ENCODE measurements around the gene PPP2R5B. TPM values are rescaled to one million over a fixed set of nuclear protein-coding genes. Genes with fewer than 3 reads are reported as not detected.
A peak's percentile ranks its signal among the peaks of the same experiment; 100 is the strongest.

PPP2R5B gene
- total and polyA plus RNA-seq, 9 of the 15 experiments (the other 6 are each of a cell fraction or from before 2014, with no cell fraction given) = 0.10 to 7.8 (median 3.3) TPM

DNA sequence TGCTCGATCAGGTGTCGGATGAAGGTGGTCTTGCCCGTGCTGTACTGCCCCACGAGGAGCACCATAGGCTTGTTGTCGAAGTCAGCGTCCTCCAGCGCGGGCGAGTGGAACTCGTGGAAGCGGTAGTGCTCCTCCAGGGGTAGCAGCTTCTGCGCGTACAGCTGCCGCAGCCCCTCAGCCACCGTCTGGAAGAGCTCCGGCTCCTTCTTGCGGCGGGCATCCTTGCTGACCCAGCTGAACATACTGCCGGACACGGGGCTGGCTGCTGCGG is 46.3 kb upstream of the PPP2R5B start (continued):
- TF ChIP-seq, protein P1, sequence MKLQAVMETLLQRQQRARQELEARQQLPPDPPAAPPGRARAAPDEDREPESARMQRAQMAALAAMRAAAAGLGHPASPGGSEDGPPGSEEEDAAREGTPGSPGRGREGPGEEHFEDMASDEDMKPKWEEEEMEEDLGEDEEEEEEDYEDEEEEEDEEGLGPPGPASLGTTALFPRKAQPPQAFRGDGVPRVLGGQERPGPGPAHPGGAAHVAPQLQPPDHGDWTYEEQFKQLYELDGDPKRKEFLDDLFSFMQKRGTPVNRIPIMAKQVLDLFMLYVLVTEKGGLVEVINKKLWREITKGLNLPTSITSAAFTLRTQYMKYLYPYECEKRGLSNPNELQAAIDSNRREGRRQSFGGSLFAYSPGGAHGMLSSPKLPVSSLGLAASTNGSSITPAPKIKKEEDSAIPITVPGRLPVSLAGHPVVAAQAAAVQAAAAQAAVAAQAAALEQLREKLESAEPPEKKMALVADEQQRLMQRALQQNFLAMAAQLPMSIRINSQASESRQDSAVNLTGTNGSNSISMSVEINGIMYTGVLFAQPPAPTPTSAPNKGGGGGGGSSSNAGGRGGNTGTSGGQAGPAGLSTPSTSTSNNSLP (IDR thresholded peaks at IDR 0.05; ENCODE audit: borderline replicate concordance, low read depth, low read length) = no peak
- peak in 1 of 2 experiments; percentile 67; a peak in 3 of 4 replicates for TF ChIP-seq FOXK2 (conservative IDR thresholded peaks at IDR 0.05 in 1 of 2, IDR thresholded peaks at IDR 0.05 in 1 of 2; ENCODE audit: low read depth in 2 of 2)
- TF ChIP-seq SIN3A (IDR thresholded peaks at IDR 0.05; ENCODE audit: borderline replicate concordance in 2 of 2, control insufficient read depth in 1 of 2, low read depth in 2 of 2, low read length in 2 of 2) = no peak; a peak in 1 of 4 replicates
- 0 out of 2 replicates have a peak, but pooled peaks have one; percentile 4 for TF ChIP-seq NR2C2 (CRISPR knock-in tag; IDR thresholded peaks at IDR 0.05)
- TF ChIP-seq NR2C2 (tag; IDR thresholded peaks at IDR 0.05) = no peak
- TF ChIP-seq SMARCE1 (IDR thresholded peaks at IDR 0.05) = peak; percentile 34; the same call in 1 of the 2 replicates
- TF ChIP-seq MTA3 (IDR thresholded peaks at IDR 0.05; ENCODE audit: borderline replicate concordance) = peak; percentile 75; the same call in 1 of the 2 replicates
- no peak for TF ChIP-seq GATAD2A (IDR thresholded peaks at IDR 0.05)
- no peak for TF ChIP-seq BHLHE40 (IDR thresholded peaks at IDR 0.05; ENCODE audit: low read length)
- no peak for TF ChIP-seq HDAC8 (tag; IDR thresholded peaks at IDR 0.05)
- TF ChIP-seq, protein P2, sequence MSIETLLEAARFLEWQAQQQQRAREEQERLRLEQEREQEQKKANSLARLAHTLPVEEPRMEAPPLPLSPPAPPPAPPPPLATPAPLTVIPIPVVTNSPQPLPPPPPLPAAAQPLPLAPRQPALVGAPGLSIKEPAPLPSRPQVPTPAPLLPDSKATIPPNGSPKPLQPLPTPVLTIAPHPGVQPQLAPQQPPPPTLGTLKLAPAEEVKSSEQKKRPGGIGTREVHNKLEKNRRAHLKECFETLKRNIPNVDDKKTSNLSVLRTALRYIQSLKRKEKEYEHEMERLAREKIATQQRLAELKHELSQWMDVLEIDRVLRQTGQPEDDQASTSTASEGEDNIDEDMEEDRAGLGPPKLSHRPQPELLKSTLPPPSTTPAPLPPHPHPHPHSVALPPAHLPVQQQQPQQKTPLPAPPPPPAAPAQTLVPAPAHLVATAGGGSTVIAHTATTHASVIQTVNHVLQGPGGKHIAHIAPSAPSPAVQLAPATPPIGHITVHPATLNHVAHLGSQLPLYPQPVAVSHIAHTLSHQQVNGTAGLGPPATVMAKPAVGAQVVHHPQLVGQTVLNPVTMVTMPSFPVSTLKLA (conservative IDR thresholded peaks at IDR 0.05) = no peak; a peak in 1 of 4 replicates
- TF ChIP-seq, protein P3, sequence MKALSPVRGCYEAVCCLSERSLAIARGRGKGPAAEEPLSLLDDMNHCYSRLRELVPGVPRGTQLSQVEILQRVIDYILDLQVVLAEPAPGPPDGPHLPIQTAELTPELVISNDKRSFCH (CRISPR knock-in tag; IDR thresholded peaks at IDR 0.05) = no peak
- TF ChIP-seq, protein P3 (tag; IDR thresholded peaks at IDR 0.05) = 0 out of 2 replicates have a peak, but pooled peaks have one; percentile 42
- TF ChIP-seq ZNF316 (IDR thresholded peaks at IDR 0.05) = no peak
